HG03064 (cell line): ENCODE results near the gene GPBP1.
"Not testable (repeated sequence)": the region's sequence is repeated elsewhere in the genome, so short reads cannot be mapped to it uniquely, and the experiment has no call there.

ENCODE experiments used
- ATAC-seq: cut with Tn5 transposase; IDR thresholded peaks from one replicate; pipeline ENCODE4 v1.9.1; 2021; ENCODE audit warnings: low read depth; ENCODE audit not compliant: unreplicated experiment

The GPBP1 gene

DNA sequence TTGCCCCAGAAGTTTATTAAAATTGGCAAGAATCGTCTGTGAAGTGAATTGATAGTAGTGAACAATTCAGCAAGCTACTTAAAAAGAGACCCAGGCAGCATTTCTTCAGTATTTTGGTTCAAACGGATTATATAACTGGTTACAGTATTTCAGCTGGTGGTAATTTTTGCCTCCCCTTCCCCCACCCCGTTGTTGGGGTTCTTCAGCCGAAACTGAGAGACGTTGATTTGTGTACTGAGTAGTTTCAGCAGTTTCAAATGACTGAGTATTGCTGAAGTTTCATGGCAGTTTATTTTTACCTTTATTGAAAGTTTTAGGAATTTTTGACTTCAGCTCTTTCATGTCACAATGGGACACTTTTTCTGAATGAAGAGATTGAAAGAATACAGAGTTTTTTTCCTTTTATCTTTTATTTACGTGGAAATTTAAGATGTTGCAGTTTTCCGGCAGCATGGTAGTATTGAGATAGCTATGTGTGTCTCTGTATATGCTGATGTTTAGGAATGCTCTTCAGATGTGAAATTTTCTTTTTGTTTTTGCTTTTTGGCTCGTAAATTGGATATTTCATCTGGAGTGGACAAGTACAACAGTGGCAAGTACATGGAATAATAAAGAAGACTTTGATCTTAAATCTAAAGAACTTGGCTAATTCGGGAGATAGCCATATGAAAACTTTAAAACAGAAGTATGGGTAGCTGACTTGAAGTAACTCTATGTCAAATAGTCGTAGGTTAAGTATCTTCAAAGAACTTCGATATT, 1.9 kb downstream of the GPBP1 start:
- no peak for ATAC-seq

- no peak for ATAC-seq
These were observed 2.5 kb downstream of the GPBP1 start for GRCh38 chr5:57176350-57176857.

DNA sequence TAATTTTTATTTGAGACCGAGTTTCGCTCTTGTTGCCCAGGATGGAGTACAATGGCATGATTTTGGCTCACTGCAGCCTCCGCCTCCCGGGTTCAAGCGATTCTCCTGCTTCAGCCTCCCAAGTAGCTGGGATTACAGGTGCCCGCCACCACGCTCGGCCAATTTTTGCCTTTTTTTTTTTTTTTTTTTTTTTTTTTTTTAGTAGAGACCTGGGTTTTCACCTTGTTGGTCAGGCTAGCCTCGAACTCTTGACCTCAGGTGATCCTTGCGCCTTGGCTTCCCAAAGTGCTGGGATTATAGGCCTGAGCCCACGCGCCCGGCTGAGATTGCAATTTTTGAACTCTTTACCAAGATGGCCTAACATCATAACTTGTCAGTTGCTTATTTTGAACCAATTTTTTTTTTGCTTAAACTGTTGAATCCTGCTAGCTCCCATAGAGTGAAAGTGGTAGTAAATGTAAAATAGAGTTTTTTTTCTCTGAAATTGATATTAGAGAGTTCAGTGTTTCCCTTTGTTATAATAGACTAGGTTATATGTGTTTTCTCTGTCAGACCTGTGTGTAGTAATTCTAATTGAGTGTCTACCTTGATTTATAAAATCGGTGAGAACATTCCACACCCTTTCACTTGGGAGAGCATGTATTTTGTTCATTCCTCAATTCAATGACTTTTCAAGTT, 3.8 kb downstream of the GPBP1 start:
- no peak for ATAC-seq

DNA sequence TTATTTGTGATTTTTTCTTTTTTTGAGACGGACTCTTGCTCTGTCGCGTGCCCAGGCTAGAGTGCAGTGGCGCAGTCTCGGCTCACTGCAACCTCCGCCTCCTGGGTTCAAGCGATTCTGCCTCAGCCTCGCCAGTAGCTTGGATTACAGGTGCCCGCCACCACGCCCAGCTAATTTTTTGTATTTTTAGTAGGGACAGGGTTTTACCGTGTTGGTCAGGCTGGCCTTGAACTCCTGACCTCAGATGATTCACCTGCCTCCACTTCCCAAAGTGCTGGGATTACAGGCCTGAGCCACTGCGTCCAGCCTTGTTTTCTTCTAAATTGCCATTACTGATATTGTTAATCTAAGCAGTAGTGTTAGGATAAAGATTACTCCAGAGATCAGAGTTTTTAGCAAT, 4.4 kb downstream of the GPBP1 start:
- ATAC-seq: not testable (repeated sequence)

DNA sequence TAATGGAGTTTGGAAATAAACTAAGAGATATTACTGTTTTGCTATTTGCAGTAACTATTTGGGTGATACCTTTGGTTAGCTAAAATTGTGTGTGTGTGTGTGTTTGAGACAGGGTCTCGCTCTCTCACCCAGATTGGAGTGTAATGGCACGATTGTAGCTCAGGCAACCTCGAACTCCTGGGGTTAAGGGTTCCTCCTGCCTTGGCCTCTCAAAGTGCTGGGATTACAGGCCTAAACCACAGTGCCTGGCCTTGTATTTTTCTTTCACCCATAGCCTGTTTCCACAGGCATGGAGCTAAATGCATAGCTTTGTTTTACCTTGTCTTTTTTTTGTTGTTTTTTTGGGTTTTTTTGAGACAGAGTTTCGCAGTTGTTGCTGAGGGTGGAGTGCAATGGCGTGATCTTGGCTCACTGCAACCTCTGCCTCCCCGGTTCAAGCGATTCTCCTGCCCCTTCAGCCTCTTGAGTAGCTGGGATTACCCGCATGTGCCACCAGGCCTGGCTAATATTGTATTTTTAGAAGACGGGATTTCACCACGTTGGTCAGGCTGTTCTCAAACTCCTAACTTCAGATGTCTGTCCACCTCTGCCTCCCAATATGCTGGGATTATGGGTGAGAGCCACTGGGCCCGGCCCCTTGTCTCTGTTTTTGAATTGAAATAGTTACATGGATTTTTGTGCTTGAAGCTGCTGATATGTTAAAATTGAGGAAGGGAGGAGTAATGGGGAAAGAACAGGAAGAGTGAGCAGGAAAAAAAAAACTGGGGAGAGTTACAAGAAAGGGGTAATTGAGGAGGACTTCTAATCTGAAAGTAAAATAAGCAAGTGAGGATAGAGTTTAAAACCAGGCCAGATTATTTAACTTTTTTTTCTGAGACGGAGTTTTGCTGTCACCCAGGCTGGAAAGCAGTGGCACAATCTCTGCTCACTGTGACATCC, 5.7 kb downstream of the GPBP1 start:
- ATAC-seq: no peak

GRCh38 chr5:57181154-57181553, 7.3 kb downstream of the GPBP1 start:
- ATAC-seq: no peak

DNA sequence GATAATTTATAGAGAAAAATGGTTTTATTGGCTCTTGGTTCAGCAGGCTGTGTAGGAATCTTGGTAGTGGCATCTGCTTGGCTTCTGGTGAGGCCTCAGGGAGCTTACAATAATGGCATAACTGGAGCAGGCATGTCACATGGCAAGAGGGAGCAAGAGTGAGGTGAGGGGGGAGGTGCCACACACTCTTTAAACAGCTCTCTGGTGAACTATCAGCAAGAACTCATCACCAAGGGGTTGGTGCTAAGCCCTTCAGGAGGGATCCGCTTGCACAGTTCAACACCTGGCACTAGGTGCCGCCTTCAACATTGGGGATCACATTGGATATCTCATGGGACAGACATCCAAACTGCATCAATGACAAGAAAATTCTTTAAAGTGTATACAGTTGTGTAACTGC, 10.5 kb downstream of the GPBP1 start:
- no peak for ATAC-seq

GRCh38 chr5:57185313-57185712, 11.5 kb downstream of the GPBP1 start:
- ATAC-seq: no peak

DNA sequence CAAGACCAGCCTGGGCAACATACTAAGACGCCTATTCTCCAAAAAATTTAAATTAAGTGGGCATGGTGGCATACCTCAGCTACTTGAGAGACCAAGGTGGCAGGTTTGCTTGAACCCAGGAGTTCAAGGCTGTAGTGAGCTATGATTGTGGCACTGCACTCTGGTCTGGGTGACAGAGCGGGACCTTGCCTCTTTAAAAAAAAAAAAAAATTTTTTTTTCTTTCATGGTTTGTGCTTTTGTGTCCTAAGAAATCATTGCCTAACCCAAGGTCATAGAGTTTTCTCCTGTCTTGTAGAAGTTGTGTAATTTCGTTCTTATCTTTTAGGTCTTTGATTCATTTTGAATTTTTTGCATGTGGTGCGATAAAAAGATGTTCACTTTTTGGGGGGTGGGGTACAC, 12.3 kb downstream of the GPBP1 start:
- no peak for ATAC-seq

DNA sequence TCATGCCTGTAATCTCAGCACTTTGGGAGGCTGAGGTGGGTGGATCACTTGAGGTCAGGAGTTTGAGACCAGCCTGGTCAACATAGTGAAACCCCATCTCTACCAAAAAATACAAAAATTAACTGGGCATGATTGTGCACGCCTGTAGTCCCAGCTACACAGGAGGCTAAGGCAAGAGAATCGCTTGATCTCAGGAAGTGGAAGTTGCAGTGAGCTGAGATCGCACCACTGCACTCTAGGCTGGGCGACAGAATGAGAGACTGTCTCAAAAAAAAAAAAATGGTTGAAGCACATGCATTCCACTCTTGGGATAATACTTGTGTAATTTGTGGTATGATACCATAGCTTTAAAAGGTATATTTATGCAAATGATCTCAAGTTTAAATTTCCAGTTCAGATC, 14.1 kb downstream of the GPBP1 start:
- ATAC-seq: not testable (repeated sequence)

DNA sequence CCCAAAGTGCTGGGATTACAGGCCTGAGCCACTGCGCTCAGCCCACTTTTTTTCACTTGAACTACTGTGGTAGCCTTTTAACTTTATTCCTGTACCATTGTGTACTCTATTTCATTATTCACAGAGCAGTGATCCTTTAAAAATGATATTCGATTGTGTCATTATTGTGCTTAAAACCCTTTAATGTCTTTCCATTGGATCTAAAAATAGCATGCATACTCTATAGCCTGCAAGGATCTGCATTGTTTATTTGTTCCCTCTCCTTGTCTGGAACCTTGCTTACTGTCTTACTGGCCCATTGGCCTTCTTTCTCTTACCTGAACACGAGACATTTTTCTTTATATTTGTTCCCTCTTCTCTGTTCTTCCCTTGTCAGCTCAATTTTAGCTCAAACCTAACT, 15.7 kb downstream of the GPBP1 start:
- ATAC-seq: no peak

DNA sequence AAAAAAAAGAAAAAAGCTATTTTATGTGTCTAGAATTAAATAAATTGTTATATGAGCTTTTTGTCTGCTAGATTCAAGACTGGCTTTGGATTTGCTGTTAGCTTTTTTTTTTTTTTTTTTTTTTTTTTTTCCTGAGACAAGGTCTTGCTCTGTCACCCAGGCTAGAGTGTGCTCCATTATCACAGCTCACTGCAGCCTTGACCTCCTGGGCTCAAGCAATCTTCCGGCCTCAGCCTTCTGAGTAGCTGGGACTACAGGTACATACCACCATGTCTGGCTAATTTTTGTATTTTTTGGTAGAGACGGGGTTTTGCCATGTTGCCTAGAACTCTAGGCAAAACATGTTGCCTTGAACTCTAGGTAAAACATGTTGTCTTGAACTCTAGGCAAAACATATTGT, 16.7 kb downstream of the GPBP1 start:
- no peak for ATAC-seq

GRCh38 chr5:57191163-57191562, 17.3 kb downstream of the GPBP1 start:
- ATAC-seq: no peak

- no peak for ATAC-seq
These were observed 18.1 kb downstream of the GPBP1 start for GRCh38 chr5:57191986-57192385.

- not testable (repeated sequence) for ATAC-seq
These were observed 19.0 kb downstream of the GPBP1 start for GRCh38 chr5:57192832-57193231.

DNA sequence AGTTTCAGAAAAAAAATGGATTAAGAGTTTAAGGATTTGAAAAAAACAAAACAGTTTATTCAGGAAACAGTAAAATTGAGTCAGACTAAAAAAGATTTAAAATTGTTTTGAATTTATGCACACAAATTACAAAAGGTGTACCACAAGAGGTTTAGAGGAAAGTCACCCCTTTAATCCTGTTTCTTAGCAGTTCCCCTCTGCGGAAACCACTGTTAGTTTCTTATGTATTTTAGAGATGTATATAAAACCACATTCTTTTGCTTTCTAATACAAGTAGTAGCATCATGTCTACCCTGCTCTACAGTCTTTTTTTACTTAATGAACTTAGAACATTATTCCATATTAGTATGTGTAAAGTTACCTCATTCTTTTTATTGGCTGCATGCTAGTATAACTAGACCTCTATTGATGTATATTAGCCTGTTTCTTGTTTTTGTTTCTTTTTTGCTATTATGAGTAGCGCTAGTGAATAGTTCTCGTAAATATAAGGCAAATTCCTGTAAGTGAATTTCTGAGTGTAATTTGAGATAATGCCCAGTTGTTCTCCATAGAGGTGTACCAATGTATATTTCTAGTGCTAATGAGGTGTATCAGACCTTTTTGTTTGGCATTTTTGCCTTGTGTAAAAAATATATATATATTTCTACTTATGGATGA, 20.0 kb downstream of the GPBP1 start:
- ATAC-seq: no peak

- no peak for ATAC-seq
These were observed 20.8 kb downstream of the GPBP1 start for GRCh38 chr5:57194653-57195052.

DNA sequence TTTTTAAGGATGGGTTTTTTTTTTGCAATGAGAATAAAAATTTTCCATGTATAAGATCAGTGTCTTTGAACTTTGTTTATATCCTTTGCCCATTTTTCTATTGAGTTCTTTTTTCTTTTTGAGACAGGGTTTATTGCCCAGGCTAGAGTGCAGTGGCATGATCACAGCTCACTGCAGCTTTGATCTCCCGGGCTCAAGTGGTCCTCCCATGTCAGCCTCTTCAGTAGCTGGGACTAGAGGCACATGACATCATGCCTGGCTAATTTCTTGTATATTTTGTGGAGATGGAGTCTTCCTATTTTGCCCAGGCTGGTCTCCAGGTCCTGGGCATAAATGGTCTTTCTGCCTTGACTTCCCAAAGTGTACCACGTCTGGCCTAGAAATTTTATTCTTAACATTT, 21.2 kb downstream of the GPBP1 start:
- no peak for ATAC-seq

DNA sequence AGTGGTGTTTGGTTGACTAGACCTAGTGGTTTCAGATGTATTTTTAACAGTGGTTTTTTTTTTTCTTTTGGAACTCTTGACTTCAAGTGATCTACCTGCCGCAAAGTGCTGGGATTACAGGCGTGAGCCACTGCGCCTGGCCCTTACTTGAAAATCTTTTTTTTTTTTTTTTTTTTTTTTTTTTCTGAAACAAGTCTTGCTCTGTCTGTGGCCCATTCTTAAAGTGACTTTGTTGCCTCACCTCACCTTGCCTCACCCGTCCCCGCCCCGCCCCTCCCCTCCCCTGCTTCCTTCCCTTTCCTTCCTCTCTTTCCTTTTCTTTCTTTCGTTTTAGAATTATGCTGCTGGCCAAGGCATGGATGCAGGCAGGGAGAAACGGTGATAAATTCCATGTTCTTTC, 26.0 kb downstream of the GPBP1 start:
- ATAC-seq: no peak

- ATAC-seq: no peak
These were observed 29.0 kb downstream of the GPBP1 start for GRCh38 chr5:57202811-57203210.
